Adipose tissue (tissue), 3 donors: Measurements from ENCODE around the gene CYP21A2. TPM values are rescaled to one million over a fixed set of nuclear protein-coding genes. Genes with fewer than 3 reads are reported as not detected.
"Not testable (repeated sequence)": the region's sequence is repeated elsewhere in the genome, so short reads cannot be mapped to it uniquely, and the experiment has no call there.

Source experiments
- H3K27ac ChIP-seq: one replicate; pipeline ENCODE4 v1.5.1; 2013; ENCODE audit warnings: low read depth, low read length
- WGBS, 3 donors: extraction: QIAGEN DNeasy Blood & Tissue Kit; methylation state at CpG; one replicate each; pipeline ENCODE4 v1.1.7; 2013; 5-methylcytosine and 5-hydroxymethylcytosine counted together
- polyA plus RNA-seq, 3 donors: library from polyadenylated mRNA; stranded (reverse); fragments of 200-250 nt; gene quantifications; one replicate each; pipeline ENCODE4 v1.2.3, GENCODE V29; 2013
- donor health status: healthy with polysubstance abuse.
- donor health status: Bipolar disorder and iron deficiency.
- donor health status: healthy.

The CYP21A2 gene
- polyA plus RNA-seq: 1 to 10 TPM in 2 of 3 donors, under 1 TPM in 1; 0.71 to 2.1 (median 1.4) TPM

GRCh38 chr6:32037598-32038524, at the start of gene CYP21A2:
TSS of gene CYP21A2 (plus strand) at chr6:32038415. CDS start at chr6:32038423, 8 bp downstream.
- H3K27ac ChIP-seq: not testable (repeated sequence)
- WGBS, 3 donors: 78 to 81% (median 79%) methylated on average over 13 to 15 of the region's 19 CpGs

- H3K27ac ChIP-seq: not testable (repeated sequence)
- WGBS, 3 donors: no CpG with 5 or more reads among the region's 10 CpGs
Observed at GRCh38 chr6:31989363-31989762, 48.9 kb upstream of the CYP21A2 start.

DNA sequence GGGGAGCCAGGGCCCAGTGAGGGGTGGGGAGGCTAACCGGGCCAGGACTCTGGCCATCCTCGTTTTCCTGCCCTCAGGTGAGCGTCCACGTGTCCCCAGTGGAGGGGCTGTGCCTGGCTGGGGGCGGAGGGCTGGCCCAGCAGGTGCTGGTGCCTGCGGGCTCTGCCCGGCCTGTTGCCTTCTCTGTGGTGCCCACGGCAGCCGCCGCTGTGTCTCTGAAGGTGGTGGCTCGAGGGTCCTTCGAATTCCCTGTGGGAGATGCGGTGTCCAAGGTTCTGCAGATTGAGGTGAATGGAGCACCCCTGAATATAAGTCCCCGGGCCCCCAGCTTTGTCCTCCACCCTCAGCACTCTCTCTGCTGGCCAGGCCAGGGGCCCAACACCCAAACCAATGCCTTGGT, 43.8 kb upstream of the CYP21A2 start:
- WGBS, 3 donors: 92 to 100% (median 96%) methylated on average over 6 to 8 of the region's 14 CpGs
- H3K27ac ChIP-seq: not testable (repeated sequence)

- not testable (repeated sequence) for H3K27ac ChIP-seq
- WGBS, 3 donors: 85 to 97% (median 88%) methylated on average over 5 to 6 of the region's 6 CpGs
Observed at GRCh38 chr6:31996385-31996784, 41.8 kb upstream of the CYP21A2 start.

- WGBS, 3 donors: no CpG with 5 or more reads among the region's 15 CpGs
- not testable (repeated sequence) for H3K27ac ChIP-seq
Observed at GRCh38 chr6:32002546-32003268, 35.5 kb upstream of the CYP21A2 start.

DNA sequence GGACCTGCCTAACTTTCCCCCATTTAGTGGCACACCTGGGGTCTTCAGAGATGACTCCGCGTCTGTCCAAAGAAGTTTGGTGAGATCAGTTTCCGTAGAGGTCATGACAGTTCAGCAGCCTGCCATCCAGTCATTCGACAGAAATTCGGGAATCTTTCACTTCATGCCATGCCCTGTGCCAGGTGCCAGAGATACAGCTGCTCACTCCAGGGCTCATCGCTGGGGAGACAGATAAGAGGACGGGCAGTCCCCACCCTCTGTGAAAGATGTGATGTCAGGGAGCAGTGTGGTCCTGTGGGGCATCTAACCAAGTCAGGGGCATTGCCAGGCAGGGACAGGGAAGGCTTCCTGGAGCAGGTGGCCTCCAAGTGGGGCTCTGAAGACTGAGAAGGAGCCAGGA, 34.9 kb upstream of the CYP21A2 start:
- no CpG with 5 or more reads among the region's 7 CpGs for WGBS, 3 donors
- H3K27ac ChIP-seq: not testable (repeated sequence)

DNA sequence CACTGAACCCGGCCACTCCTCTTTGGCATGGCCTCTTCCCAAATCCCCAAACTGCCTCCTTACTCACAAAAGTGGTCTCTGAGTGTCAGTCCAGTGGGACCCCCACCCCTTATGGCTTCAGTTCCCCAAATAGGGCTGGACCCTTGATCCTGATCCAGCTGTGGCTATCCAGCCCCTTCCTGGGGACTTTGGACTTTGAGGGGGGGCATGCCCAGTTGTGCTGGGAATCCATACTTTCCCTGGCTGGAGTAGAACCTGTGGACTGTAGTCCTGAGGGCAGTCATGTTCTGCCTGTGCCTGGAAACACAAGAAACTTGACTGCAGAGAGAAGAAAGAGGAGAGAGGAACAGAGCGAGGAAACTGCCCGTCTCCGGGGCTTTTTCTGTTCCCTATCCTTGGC, 33.8 kb upstream of the CYP21A2 start:
- WGBS, 3 donors: 71 to 84% (median 72%) methylated on average over 3 to 4 of the region's 4 CpGs
- not testable (repeated sequence) for H3K27ac ChIP-seq

GRCh38 chr6:32004864-32005537, 33.2 kb upstream of the CYP21A2 start:
- 63 to 72% (median 72%) methylated on average over 9 of the region's 13 CpGs for WGBS, 3 donors
- not testable (repeated sequence) for H3K27ac ChIP-seq

- 54 to 86% (median 82%) methylated on average over 1 to 8 of the region's 9 CpGs for WGBS, 3 donors
- H3K27ac ChIP-seq: not testable (repeated sequence)
Observed at GRCh38 chr6:32005538-32005880, 32.7 kb upstream of the CYP21A2 start.

- 73 to 81% (median 73%) methylated on average over 8 of the region's 8 CpGs for WGBS, 3 donors
- H3K27ac ChIP-seq: not testable (repeated sequence)
Observed at GRCh38 chr6:32005991-32006529, 32.2 kb upstream of the CYP21A2 start.

- H3K27ac ChIP-seq: not testable (repeated sequence)
- 72 to 78% (median 74%) methylated on average over 8 to 12 of the region's 12 CpGs for WGBS, 3 donors
Observed at GRCh38 chr6:32007086-32007485, 31.1 kb upstream of the CYP21A2 start.

DNA sequence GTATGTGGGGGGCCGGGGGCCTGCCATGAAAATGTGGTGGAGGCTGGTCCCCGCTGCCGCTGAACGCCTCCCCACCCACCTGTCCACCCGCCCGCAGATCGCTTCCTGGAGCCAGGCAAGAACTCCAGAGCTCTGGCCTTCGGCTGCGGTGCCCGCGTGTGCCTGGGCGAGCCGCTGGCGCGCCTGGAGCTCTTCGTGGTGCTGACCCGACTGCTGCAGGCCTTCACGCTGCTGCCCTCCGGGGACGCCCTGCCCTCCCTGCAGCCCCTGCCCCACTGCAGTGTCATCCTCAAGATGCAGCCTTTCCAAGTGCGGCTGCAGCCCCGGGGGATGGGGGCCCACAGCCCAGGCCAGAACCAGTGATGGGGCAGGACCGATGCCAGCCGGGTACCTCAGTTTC, 30.2 kb upstream of the CYP21A2 start:
- not testable (repeated sequence) for H3K27ac ChIP-seq
- WGBS, 3 donors: no CpG with 5 or more reads among the region's 24 CpGs

GRCh38 chr6:32008616-32009015, 29.6 kb upstream of the CYP21A2 start:
- H3K27ac ChIP-seq: not testable (repeated sequence)
- 34 to 62% (median 45%) methylated on average over 5 to 7 of the region's 12 CpGs for WGBS, 3 donors

GRCh38 chr6:32009537-32009936, 28.7 kb upstream of the CYP21A2 start:
- 64 to 77% (median 66%) methylated on average over 4 to 11 of the region's 12 CpGs for whole genome bisulfite sequencing, 3 donors
- not testable (repeated sequence) for H3K27ac ChIP-seq

DNA sequence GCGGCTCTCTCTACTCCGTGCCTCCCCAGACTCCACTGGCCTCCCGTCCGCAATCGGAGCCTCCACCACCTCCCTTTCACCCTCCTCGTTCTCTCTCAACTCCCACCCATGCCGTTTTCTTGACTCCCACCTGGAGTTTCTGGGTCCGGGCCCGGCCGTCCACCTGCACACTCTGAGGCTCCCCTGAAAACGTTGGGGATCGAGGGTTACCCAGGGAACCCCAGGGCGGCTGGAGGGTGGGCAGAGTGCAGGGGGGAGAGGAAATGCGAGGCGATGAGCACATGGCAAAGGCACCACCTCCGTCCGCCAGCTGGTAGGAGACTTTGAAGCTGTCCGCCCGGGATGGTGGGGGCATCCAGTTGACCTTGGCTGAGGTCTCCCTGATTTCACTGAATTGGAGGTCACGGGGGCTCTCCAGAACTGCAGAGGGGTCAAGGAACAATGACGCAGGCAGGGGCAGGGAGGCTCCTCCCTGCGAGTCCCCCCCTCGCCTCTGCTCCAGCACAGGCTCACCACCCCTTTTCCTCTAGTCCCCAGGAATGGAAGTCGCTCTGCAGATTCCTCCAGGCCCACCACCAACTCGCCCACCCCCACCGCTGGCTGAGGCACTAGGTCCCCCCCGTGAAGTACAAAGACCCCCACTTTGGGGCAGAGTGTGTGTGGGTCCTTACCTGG, 27.2 kb upstream of the CYP21A2 start:
- not testable (repeated sequence) for H3K27ac ChIP-seq
- 64 to 78% (median 69%) methylated on average over 12 to 15 of the region's 27 CpGs for WGBS, 3 donors

DNA sequence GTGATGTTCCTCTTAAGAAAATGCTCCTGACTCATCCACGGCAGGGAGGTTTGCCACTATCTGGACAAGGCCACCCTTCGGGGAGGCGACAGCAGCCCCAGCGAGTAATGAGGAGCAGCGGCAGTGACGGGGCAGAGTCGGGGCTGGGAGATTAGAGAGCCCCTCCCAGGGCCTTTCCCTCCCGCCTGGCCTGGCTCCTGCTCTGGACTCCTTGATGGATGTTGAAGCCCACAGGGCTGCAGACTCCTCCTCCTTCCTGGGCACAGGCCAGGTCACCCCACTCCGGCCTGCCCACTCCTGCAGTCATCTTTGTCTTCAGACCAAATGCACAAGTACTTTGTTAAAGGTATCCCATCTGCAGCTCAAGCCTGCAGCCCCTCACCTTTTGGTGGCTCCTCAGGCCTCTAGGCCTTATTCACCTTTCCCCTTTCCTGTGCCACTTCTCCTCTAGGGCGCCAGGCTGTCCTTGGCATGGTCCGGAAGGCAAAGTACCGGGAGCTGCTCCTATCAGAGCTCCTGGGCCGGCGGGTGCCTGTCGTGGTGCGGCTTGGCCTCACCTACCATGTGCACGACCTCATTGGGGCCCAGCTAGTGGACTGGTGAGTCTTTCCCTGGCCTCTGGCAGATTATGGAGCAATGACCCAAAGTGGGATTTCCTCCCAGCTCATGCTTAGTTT, 25.1 kb upstream of the CYP21A2 start:
- H3K27ac ChIP-seq: not testable (repeated sequence)
- WGBS, 3 donors: 74 to 81% (median 74%) methylated on average over 14 to 16 of the region's 17 CpGs

GRCh38 chr6:32013738-32014137, 24.5 kb upstream of the CYP21A2 start:
- WGBS, 3 donors: no CpG with 5 or more reads among the region's 5 CpGs
- not testable (repeated sequence) for H3K27ac ChIP-seq

GRCh38 chr6:32014547-32014946, 23.7 kb upstream of the CYP21A2 start, which contains the start of gene C4B:
TSS of gene C4B (plus strand) at chr6:32014795. CDS start at chr6:32014846, 51 bp downstream.
- H3K27ac ChIP-seq: not testable (repeated sequence)
- WGBS, 3 donors: no CpG with 5 or more reads among the region's 6 CpGs
